Motor neuron (in vitro differentiated cells): ENCODE data around the gene NPBWR2. TPM values are rescaled to one million over a fixed set of nuclear protein-coding genes. Genes with fewer than 3 reads are reported as not detected.

Source experiments
- ATAC-seq, 8 experiments: fragments of 200-7000 bp; cut with Tn5 transposase; replicated peaks in 6 of 8; 2 replicates each; pipeline ENCODE4 v1.8.0; 2021; ENCODE audit warnings: mild to moderate bottlenecking in 8 of 8, moderate library complexity in 8 of 8
- H3K27ac ChIP-seq, 2 donors: fragments of 250-450 bp; sonication (Bioruptor Pico); 2 replicates each; pipeline ENCODE4 v1.9.0; 2021; ENCODE audit warnings: antibody characterized with exemption in 2 of 2, mild to moderate bottlenecking in 2 of 2, moderate library complexity in 1 of 2
- H3K4me1 ChIP-seq, 2 donors: fragments of 250-450 bp; sonication (Bioruptor Pico); replicated peaks in 1 of 2; 2 replicates each; pipeline ENCODE4 v1.6.1; 2021; ENCODE audit warnings: antibody characterized with exemption in 2 of 2, mild to moderate bottlenecking in 2 of 2, moderate library complexity in 1 of 2
- H3K4me3 ChIP-seq, 5 donors: fragments of 250-450 bp; sonication (Bioruptor Pico); 2 replicates each; pipeline ENCODE4 v1.9.0; 2021; ENCODE audit warnings: antibody characterized with exemption in 5 of 5, mild to moderate bottlenecking in 5 of 5, moderate library complexity in 4 of 5
- WGBS, 10 experiments: fragments of 450-650 bp; shearing (Covaris generic); methylation state at CpG; one replicate each; pipeline ENCODE4 v1.0.0; 2022; 5-methylcytosine and 5-hydroxymethylcytosine counted together
- in situ Hi-C, 9 experiments: fragments of 400-800 bp; cut with MboI; loops; one replicate each; pipeline ENCODE4 v1.15.0; 2021; ENCODE audit warnings: low sequenced_read_pairs in 9 of 9, low pct_unique_long_range_greater_than_20kb in 2 of 9; ENCODE audit not compliant: unreplicated experiment in 9 of 9
- total RNA-seq, 8 experiments: library from RNA; unstranded; fragments of 300-600 nt; gene quantifications; 2 replicates each; pipeline versions ENCODE4 v1.2.3 to v1.2.4, GENCODE V29; 2022

The NPBWR2 gene
- total RNA-seq, 8 experiments from 2014 or later: 0.11 to 1.3 (median 0.48) TPM; not detected in 4

DNA sequence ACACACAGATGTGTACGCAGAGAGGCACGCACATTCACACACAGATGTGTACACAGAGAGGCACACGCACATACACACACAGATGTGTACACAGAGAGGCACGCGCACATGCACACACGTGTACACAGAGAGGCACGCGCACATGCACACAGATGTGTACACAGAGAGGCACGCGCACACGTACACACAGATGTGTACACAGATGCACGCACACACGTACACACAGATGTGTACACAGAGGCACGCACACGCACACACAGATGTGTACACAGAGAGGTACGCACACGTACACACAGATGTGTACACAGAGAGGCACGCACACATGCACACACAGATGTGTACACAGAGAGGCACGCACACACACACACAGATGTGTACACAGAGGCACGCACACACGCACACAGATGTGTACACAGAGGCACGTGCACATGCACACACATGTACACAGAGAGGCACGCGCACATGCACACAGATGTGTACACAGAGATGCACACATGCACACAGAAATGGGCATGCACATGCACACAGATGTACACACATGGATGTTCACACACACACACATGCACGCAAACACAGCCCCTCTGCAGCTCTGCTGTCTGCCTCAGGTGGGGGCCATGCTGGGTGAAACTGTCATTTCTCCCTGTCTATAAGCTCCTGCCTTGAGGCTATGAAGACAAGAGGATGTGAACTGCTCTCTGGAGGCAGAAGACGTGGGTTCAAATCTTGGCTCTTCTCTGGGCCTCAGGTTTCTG is 42.6 kb upstream of the NPBWR2 start:
- 70 to 100% (median 97%) methylated on average over 1 to 10 of the region's 26 CpGs; no CpG with 5 or more reads in 2 of the 10 experiments for WGBS, 10 experiments
- no peak for ATAC-seq
- in situ Hi-C loops: no loop called here
- Histone ChIP-seq H3K4me1 (peaks cover 23 to 51% of the 10 kb centered on the region in 2 donors), H3K4me3 (no peak overlapping the region), H3K27ac (no peak overlapping the region)

DNA sequence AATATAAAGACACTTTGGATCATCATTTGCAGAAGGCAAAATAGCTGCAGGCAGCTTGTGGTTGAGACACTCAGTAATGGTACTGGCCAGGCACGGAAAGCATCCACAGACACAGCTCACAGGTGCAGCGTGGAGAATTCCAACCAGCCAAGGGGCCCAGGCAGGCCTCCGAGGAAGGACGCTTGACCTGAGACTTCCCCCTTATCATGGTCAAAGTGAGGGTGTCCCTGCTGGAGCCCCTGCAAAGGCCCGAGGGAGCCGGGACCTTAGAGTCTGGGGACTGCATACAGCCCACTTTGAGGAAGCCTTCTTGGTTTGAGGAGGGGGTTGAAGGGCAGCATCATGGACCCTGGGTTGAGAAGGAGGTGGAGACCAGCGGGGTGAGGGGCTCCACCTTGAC is 41.8 kb upstream of the NPBWR2 start:
- WGBS, 10 experiments: 20 to 96% (median 76%) methylated on average over 1 to 7 of the region's 7 CpGs; no CpG with 5 or more reads in 6 of the 10 experiments
- in situ Hi-C loops: no loop called here
- H3K4me3 ChIP-seq: no peak overlapping the region
- H3K4me1 ChIP-seq: peaks cover 16 to 43% of the 10 kb centered on the region in 2 donors
- ATAC-seq: no peak
- no peak overlapping the region for H3K27ac ChIP-seq

DNA sequence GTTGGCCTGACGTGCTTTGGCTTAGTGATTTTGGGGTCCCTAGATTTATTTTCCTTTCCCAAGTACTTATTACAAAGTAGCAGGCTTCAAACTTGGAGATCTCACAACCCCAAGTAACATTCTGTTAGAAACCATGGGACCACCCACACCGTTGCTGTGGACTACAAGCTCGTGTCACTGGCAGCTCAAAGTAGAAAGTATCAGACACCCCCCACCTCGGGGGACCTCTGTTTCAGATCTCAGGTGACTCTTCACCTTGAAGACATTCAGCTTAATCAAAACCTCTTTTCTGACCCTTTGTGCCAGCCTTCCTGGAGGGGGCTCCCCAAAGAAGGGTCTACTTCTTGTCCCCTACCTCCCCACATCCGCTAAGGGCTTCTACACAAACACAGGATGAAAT is 41.2 kb upstream of the NPBWR2 start:
- 0 to 100% (median 80%) methylated on average over 1 to 5 of the region's 5 CpGs; no CpG with 5 or more reads in 4 of the 10 experiments for WGBS, 10 experiments
- Histone ChIP-seq H3K27ac (no peak overlapping the region), H3K4me1 (peaks cover 16 to 41% of the 10 kb centered on the region in 2 donors), H3K4me3 (no peak overlapping the region)
- in situ Hi-C loops: no loop called here
- ATAC-seq: no peak

DNA sequence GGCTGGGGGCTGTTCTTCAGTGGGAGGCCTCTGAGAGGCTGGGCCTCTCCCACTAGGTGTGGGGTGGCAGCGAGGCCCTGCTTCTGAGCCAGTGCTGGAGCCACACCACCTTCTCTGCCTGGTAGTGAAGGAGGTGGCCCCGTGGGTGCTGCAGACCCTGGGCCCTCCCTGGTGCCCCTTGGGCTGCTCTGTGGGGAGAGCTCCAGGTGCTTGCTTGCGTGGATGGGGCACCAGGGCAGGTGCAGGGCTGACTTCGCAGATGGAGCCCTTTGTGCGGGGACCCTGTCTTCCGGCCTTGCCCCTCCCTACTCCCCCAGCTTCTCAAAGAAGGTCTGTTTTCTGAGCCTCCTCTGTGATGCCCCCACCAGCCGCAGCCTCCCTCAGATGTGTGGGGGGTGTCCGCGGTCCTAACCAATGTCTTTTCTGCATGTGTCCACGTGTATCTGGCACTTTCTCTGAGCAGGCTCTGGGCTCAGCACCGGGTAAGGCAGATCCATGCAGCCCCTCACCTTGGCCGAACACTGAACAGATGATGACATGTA is 39.6 kb upstream of the NPBWR2 start:
- Histone ChIP-seq H3K4me3 (no peak overlapping the region), H3K27ac (peak overlapping the region; percentile 36 to 55), H3K4me1 (peaks cover 14 to 35% of the 10 kb centered on the region in 2 donors)
- WGBS, 10 experiments: 25 to 100% (median 40%) methylated on average over 1 to 5 of the region's 12 CpGs; no CpG with 5 or more reads in 7 of the 10 experiments
- peak in 5 of 8 experiments; percentile 13 to 51 (median 33) for ATAC-seq
- in situ Hi-C loops: no loop called here

DNA sequence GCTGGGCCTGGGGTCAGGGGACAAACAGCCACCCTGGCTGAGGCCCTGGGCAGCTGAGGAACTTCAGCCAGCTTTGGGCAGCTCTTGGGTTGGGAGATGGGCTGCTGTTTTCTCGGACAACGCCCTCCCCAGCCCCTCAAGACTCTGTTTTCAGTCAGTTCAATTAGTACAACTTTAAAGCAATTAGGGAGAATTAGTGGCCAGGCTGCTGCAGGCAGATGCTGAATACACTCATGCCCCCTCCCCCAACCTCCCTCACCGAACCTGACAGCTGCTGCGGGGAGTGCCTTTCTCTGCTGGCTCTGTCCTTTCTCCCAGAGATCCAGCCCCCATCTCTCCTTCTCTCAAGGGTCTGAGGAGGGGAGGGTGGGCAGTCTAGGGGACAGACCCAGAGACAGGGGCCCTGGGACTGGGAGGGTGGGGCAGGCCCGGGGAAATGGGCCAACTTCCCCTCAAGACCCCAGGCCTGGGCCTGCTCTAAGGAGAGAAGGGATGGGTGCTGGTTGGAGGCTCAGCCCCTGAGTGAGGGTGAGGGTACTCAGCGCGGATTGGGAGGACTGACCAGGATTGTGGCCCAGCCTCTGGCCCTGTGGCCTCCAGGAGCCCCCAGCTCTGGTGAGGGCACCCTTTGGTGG is 39.1 kb upstream of the NPBWR2 start:
- H3K4me3 ChIP-seq: no peak overlapping the region
- peak overlapping the region; percentile 36 to 55 for H3K27ac ChIP-seq
- H3K4me1 ChIP-seq: peaks cover 14 to 29% of the 10 kb centered on the region in 2 donors
- peak in 5 of 8 experiments; percentile 44 to 56 (median 49) for ATAC-seq
- 4 to 55% methylated on average over 2 to 4 of the region's 7 CpGs; no CpG with 5 or more reads in 8 of the 10 experiments for WGBS, 10 experiments
- in situ Hi-C loops: no loop called here

DNA sequence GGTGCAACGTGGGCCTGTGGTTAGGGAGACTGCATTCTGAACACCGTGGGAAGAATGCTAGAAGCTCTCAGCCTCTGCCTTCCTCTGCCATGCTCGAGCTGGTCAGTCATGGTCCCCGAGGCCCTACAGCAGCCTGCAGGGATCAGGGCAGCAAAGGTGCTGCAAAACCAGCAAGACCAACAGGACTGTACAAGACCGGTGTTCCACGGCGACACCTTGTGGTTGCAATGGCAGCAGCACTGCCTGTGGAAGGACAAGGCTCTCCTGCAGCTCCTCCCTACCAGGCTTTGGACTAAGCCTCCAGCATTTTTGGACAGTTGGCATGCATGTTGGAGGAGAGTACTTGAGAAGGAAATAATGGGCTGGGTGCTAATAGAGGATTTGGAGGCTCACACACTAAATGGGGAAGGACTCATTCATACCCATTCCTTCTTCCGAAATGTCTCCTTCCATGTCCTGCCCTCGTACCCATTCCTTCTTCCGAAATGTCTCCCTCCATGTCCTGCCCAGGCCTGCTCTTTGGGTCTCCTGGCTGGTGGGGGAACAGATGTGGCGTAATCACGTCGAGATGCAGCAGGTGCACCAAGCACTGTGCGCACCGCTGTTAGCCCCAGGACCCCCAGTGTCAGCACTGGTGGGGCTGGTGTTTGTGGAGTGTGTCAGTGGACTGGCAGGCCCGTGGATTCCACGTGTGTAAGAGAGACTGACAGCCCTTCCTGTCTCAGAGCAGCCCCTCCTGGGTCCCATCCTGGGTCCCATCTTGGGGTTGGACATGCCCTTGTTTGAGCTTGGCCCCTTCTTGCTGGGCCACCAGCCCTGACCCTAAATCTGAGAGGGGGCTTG is 38.3 kb upstream of the NPBWR2 start:
- H3K4me1 ChIP-seq: peaks cover 17 to 31% of the 10 kb centered on the region in 2 donors
- 20 to 98% (median 80%) methylated on average over 1 to 6 of the region's 17 CpGs; no CpG with 5 or more reads in 1 of the 10 experiments for WGBS, 10 experiments
- no peak overlapping the region for H3K27ac ChIP-seq
- H3K4me3 ChIP-seq: no peak overlapping the region
- no peak for ATAC-seq
- in situ Hi-C loops: no loop called here

DNA sequence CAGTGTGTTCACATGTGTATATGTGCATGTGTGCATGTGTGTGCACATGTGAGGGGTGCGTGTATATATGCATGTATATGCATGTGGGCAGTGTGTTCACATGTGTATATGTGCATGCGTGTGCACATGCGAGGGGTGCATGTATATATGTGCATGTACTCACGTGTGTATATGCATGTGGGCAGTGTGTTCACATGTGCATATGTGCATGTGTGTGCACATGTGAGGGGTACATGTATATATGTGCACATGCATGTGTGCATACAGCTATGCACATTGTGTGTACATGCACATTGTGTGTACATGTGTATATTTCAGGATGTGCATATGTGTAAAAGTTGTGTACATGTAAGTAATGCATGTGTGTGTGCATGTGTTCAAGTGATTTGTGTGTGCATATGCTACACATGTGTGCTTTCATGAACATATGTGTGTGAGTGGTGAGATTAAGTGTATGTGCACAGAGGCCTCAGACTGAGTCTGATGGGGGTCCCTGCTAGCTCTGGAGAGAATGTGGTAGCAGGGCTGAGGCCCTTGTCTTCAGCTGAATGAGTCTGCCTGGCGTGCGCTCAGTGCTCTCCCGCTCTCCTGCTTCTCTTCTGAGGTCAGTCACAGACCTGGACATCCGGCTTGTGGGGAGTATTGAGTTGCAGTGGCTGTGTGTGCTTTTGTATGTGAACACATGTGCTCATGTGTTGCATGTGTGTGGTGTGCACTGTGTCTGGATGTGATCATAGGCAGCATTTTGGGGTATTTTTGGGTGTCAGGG is 37.0 kb upstream of the NPBWR2 start:
- 20 to 100% (median 55%) methylated on average over 1 to 4 of the region's 8 CpGs; no CpG with 5 or more reads in 5 of the 10 experiments for WGBS, 10 experiments
- ATAC-seq: no peak

DNA sequence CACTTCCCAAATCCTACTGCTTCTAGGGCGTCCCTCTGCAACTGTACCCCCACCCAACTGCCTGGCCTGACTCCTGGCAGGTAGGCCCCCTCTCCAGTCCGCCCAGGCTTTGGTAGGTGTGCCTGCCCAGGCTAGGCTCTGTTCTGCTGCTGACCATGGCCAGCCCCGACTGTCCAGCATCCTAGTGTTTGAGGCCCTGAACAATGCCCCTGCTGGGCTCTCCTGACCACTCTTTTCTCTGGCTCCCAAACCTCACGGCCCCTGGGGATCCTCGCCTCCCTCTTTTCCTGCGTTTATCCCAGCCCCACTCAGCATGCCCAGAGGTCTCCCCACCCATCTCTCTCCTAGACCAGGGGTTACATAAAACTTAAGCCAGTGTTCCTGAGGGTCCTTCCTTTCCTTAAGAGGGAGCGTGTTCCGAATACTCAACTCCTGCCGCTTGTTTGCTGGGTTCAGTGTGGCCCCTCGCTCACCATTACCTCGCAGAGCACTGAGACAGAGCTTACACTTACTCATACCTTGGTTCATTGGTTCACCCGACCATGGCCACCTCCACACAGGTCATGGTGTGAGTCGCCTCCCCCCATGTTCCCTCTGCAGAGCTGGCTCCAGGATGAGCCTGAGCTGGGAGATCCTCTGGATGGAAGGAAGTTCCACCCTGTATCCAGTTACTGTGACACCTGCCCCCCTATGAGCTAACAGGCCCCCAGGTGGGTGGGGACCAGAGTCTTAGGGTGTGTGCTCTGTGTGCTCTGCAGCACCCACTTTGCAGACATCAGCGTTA is 35.8 kb upstream of the NPBWR2 start:
- ATAC-seq: no peak
- in situ Hi-C loops: no loop called here
- no peak overlapping the region for H3K4me3 ChIP-seq
- no peak overlapping the region for H3K27ac ChIP-seq
- 0 to 100% (median 69%) methylated on average over 1 to 7 of the region's 14 CpGs; no CpG with 5 or more reads in 2 of the 10 experiments for WGBS, 10 experiments
- H3K4me1 ChIP-seq: peaks cover 31 to 49% of the 10 kb centered on the region in 2 donors

More for the DNA sequence above, 37.0 kb upstream of the NPBWR2 start:
- Histone ChIP-seq H3K4me1 (peaks cover 31 to 45% of the 10 kb centered on the region in 2 donors), H3K4me3 (no peak overlapping the region), H3K27ac (no peak overlapping the region)
- in situ Hi-C loops: no loop called here

DNA sequence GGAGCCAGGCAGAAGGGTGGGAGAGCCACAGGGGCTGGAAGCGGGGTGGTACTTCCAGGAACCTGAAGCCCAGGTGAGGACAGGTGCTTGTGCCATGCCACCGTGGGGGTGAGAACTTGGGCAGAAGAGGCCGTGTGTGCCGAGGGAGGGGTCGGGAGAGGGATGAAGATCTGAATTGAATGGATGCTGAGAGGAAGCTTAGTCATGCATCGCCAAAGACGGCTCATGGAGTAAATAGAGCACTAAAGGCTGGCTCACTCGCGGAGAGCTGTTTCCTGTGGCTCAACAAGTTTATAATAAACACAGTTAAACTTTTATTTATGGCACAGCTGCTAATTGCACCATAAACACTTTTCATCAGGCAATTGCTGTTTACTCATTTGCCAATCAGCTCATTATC is 35.2 kb upstream of the NPBWR2 start:
- Histone ChIP-seq H3K4me3 (no peak overlapping the region), H3K4me1 (peaks cover 31 to 45% of the 10 kb centered on the region in 2 donors), H3K27ac (no peak overlapping the region)
- WGBS, 10 experiments: 0 to 50% (median 34%) methylated on average over 2 to 8 of the region's 9 CpGs; no CpG with 5 or more reads in 4 of the 10 experiments
- in situ Hi-C loops: no loop called here
- no peak for ATAC-seq

DNA sequence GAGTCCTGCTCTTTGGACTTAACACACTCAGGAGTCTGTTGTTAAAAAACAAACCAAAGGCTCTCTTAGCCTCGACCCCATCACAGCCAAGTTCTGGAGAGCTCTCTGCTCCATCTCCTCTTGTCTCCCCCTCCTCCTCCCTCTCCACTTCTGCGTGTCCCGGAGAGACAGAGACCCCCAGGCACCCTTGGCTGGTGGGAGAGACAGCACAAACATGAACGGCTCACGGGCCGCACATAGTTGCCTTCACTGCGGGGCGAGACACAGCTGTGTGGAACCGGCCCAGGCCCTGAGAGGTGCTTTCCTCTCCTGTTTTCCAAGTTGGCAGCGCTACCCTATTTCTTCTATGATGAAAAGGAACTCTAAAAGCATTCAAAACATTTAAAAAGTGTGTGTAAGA is 33.6 kb upstream of the NPBWR2 start:
- no peak for ATAC-seq
- in situ Hi-C loops: no loop called here
- Histone ChIP-seq H3K4me3 (no peak overlapping the region), H3K4me1 (peaks cover 17 to 29% of the 10 kb centered on the region in 2 donors), H3K27ac (no peak overlapping the region)
- 54 to 86% (median 75%) methylated on average over 1 to 10 of the region's 10 CpGs; no CpG with 5 or more reads in 4 of the 10 experiments for WGBS, 10 experiments

DNA sequence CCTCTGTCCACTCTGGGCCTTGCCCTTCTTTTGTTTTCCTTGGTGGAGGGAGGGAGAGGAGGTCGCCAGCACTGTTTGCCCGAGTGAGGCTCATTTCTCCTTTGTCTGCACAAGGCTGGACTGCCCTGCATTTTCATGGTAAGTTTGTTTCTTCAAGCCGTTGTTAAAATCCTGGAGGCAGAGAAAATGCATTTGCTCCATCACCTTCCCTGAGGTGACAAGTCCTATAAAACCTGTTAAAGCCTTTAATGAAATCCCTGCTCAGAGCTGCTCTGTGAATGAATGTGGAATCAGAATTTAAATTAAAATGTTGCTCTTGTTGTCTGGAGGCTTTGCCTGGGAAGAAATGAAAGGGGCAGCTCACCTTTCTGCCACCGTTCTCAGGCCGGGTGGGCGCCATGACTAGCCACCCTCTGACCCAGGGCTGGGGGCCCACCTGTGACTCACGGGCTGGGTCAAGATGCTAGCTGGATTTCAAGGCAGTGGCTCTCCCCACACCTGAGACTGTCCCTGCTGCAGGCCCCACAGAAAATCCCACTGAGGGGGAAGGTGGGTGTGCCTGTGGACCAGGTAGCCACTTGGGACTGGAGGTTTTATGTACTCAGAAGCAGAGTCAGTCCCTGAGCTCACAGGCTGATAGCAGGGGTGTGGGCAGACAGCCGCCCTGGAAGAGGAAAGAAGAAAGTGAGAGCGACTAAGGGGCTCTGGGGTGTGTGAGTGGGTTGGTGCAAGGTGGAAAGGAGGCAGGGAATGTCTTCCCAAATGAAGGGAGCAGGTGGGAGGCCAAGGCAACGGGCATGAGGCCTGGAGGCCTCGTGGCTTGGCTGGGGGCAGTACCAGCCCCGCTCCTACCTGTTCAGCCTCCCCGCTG is 32.9 kb upstream of the NPBWR2 start:
- 0 to 100% (median 55%) methylated on average over 1 to 8 of the region's 13 CpGs; no CpG with 5 or more reads in 2 of the 10 experiments for WGBS, 10 experiments
- Histone ChIP-seq H3K4me1 (peaks cover 17 to 29% of the 10 kb centered on the region in 2 donors), H3K27ac (peak overlapping the region in 1 of 2 donors; percentile 15), H3K4me3 (no peak overlapping the region)
- peak in 4 of 8 experiments; percentile 25 to 59 (median 38) for ATAC-seq
- in situ Hi-C loops: no loop called here
